ENCODE results near the gene AP2A2.

The AP2A2 gene

GRCh38 chr11:1041936-1042608, 116.4 kb downstream of the AP2A2 start:
- H3K36me3 Mint-ChIP-seq (ENCODE audit: low read depth): peaks cover 75% of the 10 kb centered on the region
- no peaks in the 10 kb centered on the region for H3K4me1 Mint-ChIP-seq (ENCODE audit: low read depth)
- no peak overlapping the region for H3K4me3 Mint-ChIP-seq
- peaks cover 20% of the 10 kb centered on the region for H3K27me3 Mint-ChIP-seq
- no peak overlapping the region for H3K27ac Mint-ChIP-seq
- intact Hi-C loops (cut with micrococcal nuclease): no loop called here
- no peaks in the 10 kb centered on the region for H3K9me3 Mint-ChIP-seq

GRCh38 chr11:1042626-1043562, 117.2 kb downstream of the AP2A2 start:
- intact Hi-C loops (cut with micrococcal nuclease): no loop called here
- Mint-ChIP-seq H3K36me3 (ENCODE audit: low read depth) (peaks cover 82% of the 10 kb centered on the region), H3K27me3 (peaks cover 28% of the 10 kb centered on the region), H3K4me3 (no peak overlapping the region), H3K27ac (no peak overlapping the region), H3K4me1 (ENCODE audit: low read depth) (peaks cover 5% of the 10 kb centered on the region), H3K9me3 (no peaks in the 10 kb centered on the region)

- Mint-ChIP-seq H3K27ac (no peak overlapping the region), H3K27me3 (peaks cover 35% of the 10 kb centered on the region), H3K9me3 (no peaks in the 10 kb centered on the region), H3K4me3 (no peak overlapping the region), H3K36me3 (ENCODE audit: low read depth) (peaks cover 83% of the 10 kb centered on the region), H3K4me1 (ENCODE audit: low read depth) (peaks cover 8% of the 10 kb centered on the region)
- intact Hi-C loops (cut with micrococcal nuclease): no loop called here
Measured at GRCh38 chr11:1043563-1044096, 118.0 kb downstream of the AP2A2 start.

- peaks cover 83% of the 10 kb centered on the region for H3K36me3 Mint-ChIP-seq (ENCODE audit: low read depth)
- H3K27ac Mint-ChIP-seq: no peak overlapping the region
- H3K4me3 Mint-ChIP-seq: no peak overlapping the region
- H3K9me3 Mint-ChIP-seq: no peaks in the 10 kb centered on the region
- intact Hi-C loops (cut with micrococcal nuclease): no loop called here
- peaks cover 40% of the 10 kb centered on the region for H3K27me3 Mint-ChIP-seq
- peaks cover 10% of the 10 kb centered on the region for H3K4me1 Mint-ChIP-seq (ENCODE audit: low read depth)
Measured at GRCh38 chr11:1044160-1044559, 118.5 kb downstream of the AP2A2 start.

GRCh38 chr11:1047595-1048156, 122.0 kb downstream of the AP2A2 start:
- peaks cover 54% of the 10 kb centered on the region for H3K27me3 Mint-ChIP-seq
- peaks cover 24% of the 10 kb centered on the region for H3K4me1 Mint-ChIP-seq (ENCODE audit: low read depth)
- intact Hi-C loops (cut with micrococcal nuclease): no loop called here
- H3K9me3 Mint-ChIP-seq: no peaks in the 10 kb centered on the region
- H3K27ac Mint-ChIP-seq: no peak overlapping the region
- H3K36me3 Mint-ChIP-seq (ENCODE audit: low read depth): peaks cover 96% of the 10 kb centered on the region
- no peak overlapping the region for H3K4me3 Mint-ChIP-seq

GRCh38 chr11:1048375-1049070, 122.9 kb downstream of the AP2A2 start:
- intact Hi-C loops (cut with micrococcal nuclease): no loop called here
- Mint-ChIP-seq H3K4me3 (no peak overlapping the region), H3K9me3 (no peaks in the 10 kb centered on the region), H3K27me3 (peaks cover 54% of the 10 kb centered on the region), H3K27ac (no peak overlapping the region), H3K36me3 (ENCODE audit: low read depth) (peaks cover 96% of the 10 kb centered on the region), H3K4me1 (ENCODE audit: low read depth) (peaks cover 24% of the 10 kb centered on the region)

- H3K4me1 Mint-ChIP-seq (ENCODE audit: low read depth): peaks cover 24% of the 10 kb centered on the region
- H3K9me3 Mint-ChIP-seq: no peaks in the 10 kb centered on the region
- H3K27me3 Mint-ChIP-seq: peaks cover 53% of the 10 kb centered on the region
- H3K27ac Mint-ChIP-seq: no peak overlapping the region
- intact Hi-C loops (cut with micrococcal nuclease): no loop called here
- peaks cover 96% of the 10 kb centered on the region for H3K36me3 Mint-ChIP-seq (ENCODE audit: low read depth)
- no peak overlapping the region for H3K4me3 Mint-ChIP-seq
Measured at GRCh38 chr11:1049071-1049405, 123.4 kb downstream of the AP2A2 start.

GRCh38 chr11:1049431-1049891, 123.8 kb downstream of the AP2A2 start:
- no peaks in the 10 kb centered on the region for H3K9me3 Mint-ChIP-seq
- H3K27me3 Mint-ChIP-seq: peaks cover 55% of the 10 kb centered on the region
- peaks cover 96% of the 10 kb centered on the region for H3K36me3 Mint-ChIP-seq (ENCODE audit: low read depth)
- no peak overlapping the region for H3K27ac Mint-ChIP-seq
- intact Hi-C loops (cut with micrococcal nuclease): no loop called here
- H3K4me3 Mint-ChIP-seq: no peak overlapping the region
- peaks cover 24% of the 10 kb centered on the region for H3K4me1 Mint-ChIP-seq (ENCODE audit: low read depth)

- intact Hi-C loops (cut with micrococcal nuclease): loop anchor here (10.0 kb wide), 1 partner anchor 195 kb away; no protein-coding TSS in a partner anchor
- H3K4me3 Mint-ChIP-seq: no peak overlapping the region
- H3K27me3 Mint-ChIP-seq: peaks cover 55% of the 10 kb centered on the region
- no peak overlapping the region for H3K27ac Mint-ChIP-seq
- no peaks in the 10 kb centered on the region for H3K9me3 Mint-ChIP-seq
- H3K36me3 Mint-ChIP-seq (ENCODE audit: low read depth): peaks cover 96% of the 10 kb centered on the region
- H3K4me1 Mint-ChIP-seq (ENCODE audit: low read depth): peaks cover 24% of the 10 kb centered on the region
Measured at GRCh38 chr11:1049911-1050580, 124.4 kb downstream of the AP2A2 start.

GRCh38 chr11:1050581-1051355, 125.1 kb downstream of the AP2A2 start:
- intact Hi-C loops (cut with micrococcal nuclease): loop anchor here (10.0 kb wide), 1 partner anchor 196 kb away; no protein-coding TSS in a partner anchor
- peaks cover 53% of the 10 kb centered on the region for H3K27me3 Mint-ChIP-seq

GRCh38 chr11:1051356-1052132, 125.9 kb downstream of the AP2A2 start:
- intact Hi-C loops (cut with micrococcal nuclease): loop anchor here (10.0 kb wide), 1 partner anchor 197 kb away; no protein-coding TSS in a partner anchor
- peaks cover 31% of the 10 kb centered on the region for H3K4me1 Mint-ChIP-seq (ENCODE audit: low read depth)
- H3K27ac Mint-ChIP-seq: no peak overlapping the region

More at GRCh38 chr11:1050581-1051355, 125.1 kb downstream of the AP2A2 start:
- H3K27ac Mint-ChIP-seq: no peak overlapping the region
- peaks cover 99% of the 10 kb centered on the region for H3K36me3 Mint-ChIP-seq (ENCODE audit: low read depth)
- peaks cover 24% of the 10 kb centered on the region for H3K4me1 Mint-ChIP-seq (ENCODE audit: low read depth)
- no peaks in the 10 kb centered on the region for H3K9me3 Mint-ChIP-seq
- H3K4me3 Mint-ChIP-seq: no peak overlapping the region

More at GRCh38 chr11:1051356-1052132, 125.9 kb downstream of the AP2A2 start:
- no peaks in the 10 kb centered on the region for H3K9me3 Mint-ChIP-seq
- H3K27me3 Mint-ChIP-seq: peaks cover 57% of the 10 kb centered on the region
- H3K36me3 Mint-ChIP-seq (ENCODE audit: low read depth): peaks cover 100% of the 10 kb centered on the region
- H3K4me3 Mint-ChIP-seq: no peak overlapping the region

Measured in dendritic cell treated with granulocyte-macrophage colony-stimulating factor and Interleukin-4, amounts not matched to agents 40 ng/mL and 50 ng/mL, for 4 days (primary cell).